ENCODE measurements around the gene MTR.
A peak's percentile ranks its signal among the peaks of the same experiment; 100 is the strongest.
"Not testable (repeated sequence)": the region's sequence is repeated elsewhere in the genome, so short reads cannot be mapped to it uniquely, and the experiment has no call there.

The MTR gene

GRCh38 chr1:236907205-236907604 is 112.1 kb downstream of the MTR start:
- DNase-seq (ENCODE audit: low read depth) = no peak

GRCh38 chr1:236908669-236909068 is 113.6 kb downstream of the MTR start:
- no peak for DNase-seq (ENCODE audit: low read depth)

- not testable (repeated sequence) for DNase-seq (ENCODE audit: low read depth)
These were observed 116.0 kb downstream of the MTR start for GRCh38 chr1:236911047-236911446.

- DNase-seq (ENCODE audit: low read depth) = peak; percentile 61
These were observed 118.4 kb downstream of the MTR start for GRCh38 chr1:236913371-236914037.

GRCh38 chr1:236914375-236914774 is 119.3 kb downstream of the MTR start:
- no peak for DNase-seq (ENCODE audit: low read depth)

GRCh38 chr1:236916131-236916800 is 121.2 kb downstream of the MTR start:
- no peak for DNase-seq (ENCODE audit: low read depth)

GRCh38 chr1:236917448-236917847 is 122.4 kb downstream of the MTR start:
- no peak for DNase-seq (ENCODE audit: low read depth)

GRCh38 chr1:236920286-236920894 is 125.3 kb downstream of the MTR start:
- DNase-seq (ENCODE audit: low read depth) = no peak

- DNase-seq (ENCODE audit: low read depth) = no peak
These were observed 126.5 kb downstream of the MTR start for GRCh38 chr1:236921610-236922009.

- no peak for DNase-seq (ENCODE audit: low read depth)
These were observed 127.1 kb downstream of the MTR start for GRCh38 chr1:236922190-236922589.

- no peak for DNase-seq (ENCODE audit: low read depth)
These were observed 130.3 kb downstream of the MTR start for GRCh38 chr1:236925386-236925785.

- no peak for DNase-seq (ENCODE audit: low read depth)
These were observed 135.4 kb downstream of the MTR start for GRCh38 chr1:236930503-236930902.

GRCh38 chr1:236938760-236939159 is 143.7 kb downstream of the MTR start:
- no peak for DNase-seq (ENCODE audit: low read depth)

- no peak for DNase-seq (ENCODE audit: low read depth)
These were observed 147.3 kb downstream of the MTR start for GRCh38 chr1:236942431-236942830.

GRCh38 chr1:236944556-236944955 is 149.5 kb downstream of the MTR start:
- no peak for DNase-seq (ENCODE audit: low read depth)

GRCh38 chr1:236945002-236945401 is 149.9 kb downstream of the MTR start:
- DNase-seq (ENCODE audit: low read depth) = no peak

GRCh38 chr1:236947794-236948193 is 152.7 kb downstream of the MTR start:
- no peak for DNase-seq (ENCODE audit: low read depth)

GRCh38 chr1:236948381-236948780 is 153.3 kb downstream of the MTR start:
- DNase-seq (ENCODE audit: low read depth) = no peak

GRCh38 chr1:236948996-236949395 is 153.9 kb downstream of the MTR start:
- no peak for DNase-seq (ENCODE audit: low read depth)

GRCh38 chr1:236950365-236950764 is 155.3 kb downstream of the MTR start:
- no peak for DNase-seq (ENCODE audit: low read depth)

- DNase-seq (ENCODE audit: low read depth) = no peak
These were observed 156.6 kb downstream of the MTR start for GRCh38 chr1:236951672-236952071.

GRCh38 chr1:236952246-236953003 is 157.3 kb downstream of the MTR start:
- DNase-seq (ENCODE audit: low read depth) = no peak

Data from HS-5 (cell line).